MM.1S (cell line): Measurements from ENCODE around the gene MYBPHL.
A peak's percentile ranks its signal among the peaks of the same experiment; 100 is the strongest.
"Not testable (repeated sequence)": the region's sequence is repeated elsewhere in the genome, so short reads cannot be mapped to it uniquely, and the experiment has no call there.

Source experiments
- DNase-seq: peaks from one replicate; pipeline ENCODE4 v3.0.0-alpha.2; 2015
- H2AFZ ChIP-seq: fragments of 300-600 bp; sonication (generic); 2 replicates; pipeline ENCODE4 v1.6.0; 2016; ENCODE audit warnings: antibody characterized with exemption, low read length
- H3F3A ChIP-seq: fragments of 300-600 bp; sonication (generic); 2 replicates; pipeline ENCODE4 v1.6.1; 2016; ENCODE audit warnings: mild to moderate bottlenecking, antibody characterized with exemption, low read length, moderate library complexity, mixed read lengths; ENCODE audit not compliant: insufficient read depth
- H3K27ac ChIP-seq: fragments of 300-600 bp; sonication (generic); 2 replicates; pipeline ENCODE4 v1.5.1; 2016; ENCODE audit warnings: mild to moderate bottlenecking, low read length
- H3K27me3 ChIP-seq: fragments of 300-600 bp; sonication (generic); replicated peaks from 2 replicates; pipeline ENCODE4 v1.6.0; 2016; ENCODE audit warnings: low read length; ENCODE audit not compliant: insufficient read depth
- H3K36me3 ChIP-seq: fragments of 300-600 bp; sonication (generic); replicated peaks from 2 replicates; pipeline ENCODE4 v1.6.1; 2016; ENCODE audit warnings: mild to moderate bottlenecking, low read length, mixed read lengths; ENCODE audit not compliant: insufficient read depth
- H3K4me1 ChIP-seq: fragments of 300-600 bp; sonication (generic); 2 replicates; pipeline ENCODE4 v1.6.1; 2016; ENCODE audit warnings: low read length, mixed read lengths
- H3K4me2 ChIP-seq: fragments of 300-600 bp; sonication (generic); 2 replicates; pipeline ENCODE4 v1.6.0; 2016; ENCODE audit warnings: low read depth, low read length
- H3K4me3 ChIP-seq: fragments of 300-600 bp; sonication (generic); 2 replicates; pipeline ENCODE4 v1.5.1; 2016; ENCODE audit warnings: low read length, mixed read lengths
- H3K79me2 ChIP-seq: fragments of 300-600 bp; sonication (generic); 2 replicates; pipeline ENCODE4 v1.6.1; 2016; ENCODE audit warnings: mixed run types, low read length, mixed read lengths
- H3K9ac ChIP-seq: fragments of 300-600 bp; sonication (generic); 2 replicates; pipeline ENCODE4 v1.6.1; 2016; ENCODE audit warnings: low read length, mixed read lengths
- H3K9me2 ChIP-seq: fragments of 300-600 bp; sonication (generic); replicated peaks from 2 replicates; pipeline ENCODE4 v1.6.1; 2016; ENCODE audit warnings: mild to moderate bottlenecking, low read length, mixed read lengths; ENCODE audit not compliant: insufficient read depth
- H3K9me3 ChIP-seq: fragments of 300-600 bp; sonication (generic); replicated peaks from 2 replicates; pipeline ENCODE4 v1.6.1; 2016; ENCODE audit warnings: mild to moderate bottlenecking, low read length, mixed read lengths; ENCODE audit not compliant: insufficient read depth
- H4K20me1 ChIP-seq: fragments of 300-600 bp; sonication (generic); 2 replicates; pipeline ENCODE4 v1.6.1; 2016; ENCODE audit warnings: mild to moderate bottlenecking, low read length, moderate library complexity, mixed read lengths; ENCODE audit not compliant: insufficient read depth
- EZH2 ChIP-seq: fragments of 300-600 bp; sonication (generic); optimal IDR thresholded peaks from 2 replicates; pipeline ENCODE3; 2017; ENCODE audit warnings: low read depth, mild to moderate bottlenecking, antibody characterized with exemption, low read length, mixed read lengths
- EZH2phosphoT487 ChIP-seq: fragments of 300-600 bp; sonication (generic); IDR thresholded peaks from 2 replicates; pipeline ENCODE4 v1.6.1; 2018; ENCODE audit warnings: antibody characterized with exemption, low read length
- TF ChIP-seq, protein P1 (sequence below): fragments of 300-600 bp; sonication (generic); IDR thresholded peaks from 2 replicates; pipeline ENCODE4 v1.5.1; 2016; ENCODE audit warnings: antibody characterized with exemption, low read length, mixed read lengths

MYBPHL gene

GRCh38 chr1:109290137-109290536, 16.7 kb downstream of the MYBPHL start:
- H3F3A ChIP-seq: no peaks in the 10 kb centered on the region
- no peaks in the 10 kb centered on the region for H3K9me3 ChIP-seq
- H3K27me3 ChIP-seq: no peaks in the 10 kb centered on the region
- H3K27ac ChIP-seq: no peak overlapping the region
- H3K4me3 ChIP-seq: no peak overlapping the region
- no peak for DNase-seq
- TF ChIP-seq EZH2phosphoT487: no peak
- TF ChIP-seq, protein P1, sequence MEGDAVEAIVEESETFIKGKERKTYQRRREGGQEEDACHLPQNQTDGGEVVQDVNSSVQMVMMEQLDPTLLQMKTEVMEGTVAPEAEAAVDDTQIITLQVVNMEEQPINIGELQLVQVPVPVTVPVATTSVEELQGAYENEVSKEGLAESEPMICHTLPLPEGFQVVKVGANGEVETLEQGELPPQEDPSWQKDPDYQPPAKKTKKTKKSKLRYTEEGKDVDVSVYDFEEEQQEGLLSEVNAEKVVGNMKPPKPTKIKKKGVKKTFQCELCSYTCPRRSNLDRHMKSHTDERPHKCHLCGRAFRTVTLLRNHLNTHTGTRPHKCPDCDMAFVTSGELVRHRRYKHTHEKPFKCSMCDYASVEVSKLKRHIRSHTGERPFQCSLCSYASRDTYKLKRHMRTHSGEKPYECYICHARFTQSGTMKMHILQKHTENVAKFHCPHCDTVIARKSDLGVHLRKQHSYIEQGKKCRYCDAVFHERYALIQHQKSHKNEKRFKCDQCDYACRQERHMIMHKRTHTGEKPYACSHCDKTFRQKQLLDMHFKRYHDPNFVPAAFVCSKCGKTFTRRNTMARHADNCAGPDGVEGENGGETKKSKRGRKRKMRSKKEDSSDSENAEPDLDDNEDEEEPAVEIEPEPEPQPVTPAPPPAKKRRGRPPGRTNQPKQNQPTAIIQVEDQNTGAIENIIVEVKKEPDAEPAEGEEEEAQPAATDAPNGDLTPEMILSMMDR: no peak
- TF ChIP-seq EZH2: no peak
- H3K9me2 ChIP-seq: no peaks in the 10 kb centered on the region
- H3K4me2 ChIP-seq: no peak overlapping the region
- H2AFZ ChIP-seq: no peak overlapping the region
- H3K36me3 ChIP-seq: no peaks in the 10 kb centered on the region
- H4K20me1 ChIP-seq: no peaks in the 10 kb centered on the region
- H3K79me2 ChIP-seq: no peaks in the 10 kb centered on the region
- no peaks in the 10 kb centered on the region for H3K4me1 ChIP-seq
- H3K9ac ChIP-seq: no peak overlapping the region

GRCh38 chr1:109286762-109287161, 20.0 kb downstream of the MYBPHL start:
- not testable (repeated sequence) for H3K4me3 ChIP-seq, H3K27ac ChIP-seq, H3K79me2 ChIP-seq, H3K36me3 ChIP-seq, H3K9me2 ChIP-seq, H3K9me3 ChIP-seq, H3F3A ChIP-seq, DNase-seq, H2AFZ ChIP-seq, H3K27me3 ChIP-seq, H3K4me2 ChIP-seq, H3K9ac ChIP-seq, H4K20me1 ChIP-seq
- 0 out of 2 replicates have a peak, but pooled peaks cover 10% of the 10 kb centered on the region for H3K4me1 ChIP-seq

DNA sequence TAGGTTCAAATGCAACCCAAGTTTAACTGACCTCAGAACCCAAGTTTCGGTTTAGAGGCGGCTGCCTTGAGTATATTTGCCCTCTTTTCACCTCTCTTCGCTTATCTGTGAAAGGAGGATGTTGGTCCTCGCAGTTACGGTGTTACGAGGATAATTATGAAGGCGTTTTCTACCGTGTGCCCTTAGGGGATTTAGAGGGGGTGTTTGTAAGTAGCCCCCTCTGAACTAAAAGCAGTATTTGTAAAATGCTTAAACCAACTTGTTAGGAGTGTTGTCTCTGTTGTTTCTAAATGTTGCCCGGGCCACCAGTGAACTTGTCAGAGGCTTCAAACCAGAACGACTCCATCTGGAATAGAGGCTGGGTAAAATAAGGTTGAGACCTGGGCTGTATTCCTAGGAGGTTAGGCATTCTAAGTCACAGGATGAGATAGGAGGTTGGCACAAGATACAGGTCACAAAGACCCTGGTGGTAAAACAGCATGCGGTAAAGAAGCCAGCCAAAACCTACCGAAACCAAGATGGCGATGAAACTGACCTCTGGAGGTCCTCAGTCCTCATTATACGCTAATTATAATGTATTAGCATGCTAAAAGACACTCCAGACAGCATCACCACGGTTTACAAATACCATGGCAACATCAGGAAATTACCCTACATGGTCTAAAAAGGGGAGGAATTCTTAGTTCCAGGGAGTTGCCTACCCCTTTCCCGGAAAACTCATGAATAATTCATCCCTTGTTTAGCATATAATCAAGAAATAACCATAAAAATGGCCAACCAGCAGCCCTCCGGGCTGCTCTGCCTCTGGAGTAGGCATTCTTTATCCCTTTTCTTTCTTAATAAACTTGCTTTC, 22.8 kb downstream of the MYBPHL start:
- Histone ChIP-seq H3K79me2 (peaks cover 7% of the 10 kb centered on the region; the same call in 1 of the 2 replicates), H3K9me3 (no peaks in the 10 kb centered on the region), H3K27ac (peak overlapping the region; percentile 69; the same call in 1 of the 2 replicates), H4K20me1 (no peaks in the 10 kb centered on the region), H3K9ac (peak overlapping the region; percentile 49; the same call in 1 of the 2 replicates), H3K4me1 (0 out of 2 replicates have a peak, but pooled peaks cover 10% of the 10 kb centered on the region), H3K36me3 (no peaks in the 10 kb centered on the region), H2AFZ (peak overlapping the region; percentile 86), H3K27me3 (no peaks in the 10 kb centered on the region), H3F3A (peaks cover 8% of the 10 kb centered on the region; the same call in 1 of the 2 replicates), H3K4me2 (peak overlapping the region; percentile 89), H3K4me3 (peak overlapping the region; percentile 80), H3K9me2 (no peaks in the 10 kb centered on the region)
- peak; percentile 53 for DNase-seq
- TF ChIP-seq, protein P1: no peak
- TF ChIP-seq EZH2phosphoT487 (no peak), EZH2 (no peak)
